HG03565 (cell line): Measurements from ENCODE around the gene C20orf141.
"Not testable (repeated sequence)": the region's sequence is repeated elsewhere in the genome, so short reads cannot be mapped to it uniquely, and the experiment has no call there.

ENCODE experiments used
- ATAC-seq: cut with Tn5 transposase; IDR thresholded peaks from one replicate; pipeline ENCODE4 v1.9.1; 2021; ENCODE audit warnings: mild to moderate bottlenecking, moderate library complexity; ENCODE audit not compliant: unreplicated experiment

The C20orf141 gene

GRCh38 chr20:2820084-2820895, 5.5 kb downstream of the C20orf141 start:
- ATAC-seq = no peak

DNA sequence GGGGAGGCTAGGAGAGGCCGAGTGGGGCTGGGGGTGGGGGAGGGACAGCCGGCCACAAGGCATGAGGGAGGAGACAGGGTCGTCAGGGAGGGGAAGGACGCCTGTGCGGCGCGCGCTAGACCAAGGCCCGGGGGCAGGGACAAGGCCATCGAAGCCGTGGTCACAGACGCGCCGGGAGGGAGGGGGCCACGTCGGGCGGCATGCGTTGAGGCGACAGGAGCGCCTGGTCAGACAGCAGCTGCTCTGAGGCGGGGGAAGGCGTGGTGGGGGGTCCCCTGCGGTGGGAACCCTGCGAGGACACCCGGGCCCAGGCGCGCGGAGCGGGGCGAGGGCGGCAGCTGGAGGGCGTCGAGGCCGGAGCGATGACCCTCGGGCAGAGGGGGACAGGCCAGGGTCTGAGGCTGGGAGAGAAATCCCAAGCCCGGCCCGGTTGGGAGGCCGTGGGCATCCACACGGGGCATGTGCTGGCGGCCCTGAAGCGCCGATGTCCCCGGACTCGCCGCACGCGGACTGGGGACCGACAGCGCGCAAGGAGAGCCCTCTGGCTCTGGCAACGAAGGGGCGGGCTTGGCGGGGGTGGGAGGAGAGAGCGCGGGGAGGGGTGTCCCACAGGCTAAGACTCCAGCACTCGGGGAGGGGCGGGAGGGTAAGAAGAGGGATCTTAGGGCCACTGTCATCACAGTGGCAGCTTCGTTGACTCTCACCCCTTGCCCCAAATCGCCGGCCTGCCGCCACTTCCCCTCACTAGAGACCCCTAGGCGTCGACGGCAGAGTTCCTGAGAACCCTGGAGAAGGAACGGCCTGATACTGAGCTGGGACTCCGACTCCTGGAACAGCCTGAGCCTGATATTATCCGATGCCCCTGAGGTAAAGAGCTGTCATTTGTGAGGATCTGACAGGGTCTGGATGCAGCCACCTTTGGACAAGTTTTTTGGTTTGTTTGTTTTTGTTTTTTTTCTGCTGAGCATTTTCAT, 6.4 kb downstream of the C20orf141 start:
- no peak for ATAC-seq

GRCh38 chr20:2822073-2822472, 7.3 kb downstream of the C20orf141 start:
- ATAC-seq = no peak

- no peak for ATAC-seq
Observed at GRCh38 chr20:2825761-2826160, 11.0 kb downstream of the C20orf141 start.

GRCh38 chr20:2826655-2827054, 11.9 kb downstream of the C20orf141 start:
- ATAC-seq = no peak

- ATAC-seq = no peak
Observed at GRCh38 chr20:2829376-2829775, 14.6 kb downstream of the C20orf141 start.

DNA sequence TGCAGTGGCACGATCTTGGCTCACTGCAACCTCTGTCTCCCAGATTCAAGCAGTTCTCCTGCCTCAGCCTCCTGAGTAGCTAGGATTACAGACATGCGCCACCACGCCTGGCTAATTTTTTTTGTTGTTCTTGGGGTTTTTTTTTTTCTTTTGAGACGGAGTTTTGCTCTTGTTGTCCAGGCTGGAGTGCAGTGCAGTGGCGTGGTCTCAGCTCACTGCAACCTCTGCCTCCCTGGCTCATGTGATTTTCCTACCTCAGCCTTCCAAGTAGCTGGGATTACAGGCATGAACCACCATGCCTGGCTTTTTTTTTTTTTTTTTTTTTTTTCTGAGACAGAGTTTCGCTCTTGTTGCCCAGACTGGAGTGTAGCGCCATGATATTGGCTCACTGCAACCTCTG, 16.4 kb downstream of the C20orf141 start:
- not testable (repeated sequence) for ATAC-seq

GRCh38 chr20:2833761-2834160, 19.0 kb downstream of the C20orf141 start:
- ATAC-seq = no peak

DNA sequence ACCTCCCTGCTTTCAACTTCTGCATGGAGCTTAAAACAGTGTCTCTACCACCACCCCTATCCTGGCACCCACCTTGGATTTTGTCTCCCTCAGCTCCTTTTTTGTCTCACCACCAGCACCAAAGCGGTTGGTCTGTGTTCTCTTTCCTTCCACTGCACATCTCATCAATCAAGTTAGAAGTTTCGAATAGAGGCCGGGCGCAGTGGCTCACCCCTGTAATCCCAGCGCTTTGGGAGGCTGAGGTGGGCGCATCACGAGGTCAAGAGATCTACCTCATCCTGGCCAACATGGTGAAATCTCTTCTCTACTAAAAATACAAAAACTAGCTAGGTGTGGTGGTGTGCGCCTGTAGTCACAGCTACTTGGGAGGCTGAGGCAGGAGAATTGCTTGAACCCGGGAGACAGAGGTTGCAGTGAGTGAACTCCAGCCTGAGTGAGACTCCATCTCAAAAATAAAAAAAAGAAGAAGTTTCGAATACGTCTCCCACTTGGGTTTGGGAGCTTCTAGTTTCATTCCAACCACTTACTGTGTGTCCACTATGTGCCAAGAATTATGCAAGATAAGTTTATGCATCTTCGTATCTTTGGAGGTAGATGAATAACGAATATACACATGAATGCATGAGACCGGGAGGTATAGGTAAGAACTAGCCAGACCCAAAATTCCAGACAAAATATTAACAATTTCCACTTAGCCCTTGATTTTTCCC, 19.8 kb downstream of the C20orf141 start:
- no peak for ATAC-seq

DNA sequence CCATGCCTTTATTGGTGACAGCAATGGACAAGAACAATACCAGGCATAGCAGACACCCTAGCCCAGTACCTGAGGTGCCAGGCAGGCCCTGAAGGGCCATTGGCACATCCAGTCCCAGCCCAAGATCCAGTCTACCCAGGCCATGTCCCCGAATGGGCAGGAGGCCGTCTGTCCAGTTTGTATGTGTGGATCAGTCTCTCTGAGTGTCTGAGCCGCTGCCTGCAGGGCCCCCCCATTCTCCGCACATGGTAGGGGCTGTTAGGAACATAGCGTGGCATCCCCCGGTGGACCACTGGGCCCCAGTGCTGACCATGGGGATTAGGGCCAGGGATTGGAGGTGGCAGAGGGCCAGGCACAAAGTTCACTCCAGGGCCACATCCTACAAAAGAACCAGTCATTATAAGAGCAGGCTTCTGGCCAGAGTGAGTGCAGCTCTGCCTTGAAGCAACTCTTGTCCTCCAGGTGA, 20.6 kb downstream of the C20orf141 start:
- no peak for ATAC-seq

DNA sequence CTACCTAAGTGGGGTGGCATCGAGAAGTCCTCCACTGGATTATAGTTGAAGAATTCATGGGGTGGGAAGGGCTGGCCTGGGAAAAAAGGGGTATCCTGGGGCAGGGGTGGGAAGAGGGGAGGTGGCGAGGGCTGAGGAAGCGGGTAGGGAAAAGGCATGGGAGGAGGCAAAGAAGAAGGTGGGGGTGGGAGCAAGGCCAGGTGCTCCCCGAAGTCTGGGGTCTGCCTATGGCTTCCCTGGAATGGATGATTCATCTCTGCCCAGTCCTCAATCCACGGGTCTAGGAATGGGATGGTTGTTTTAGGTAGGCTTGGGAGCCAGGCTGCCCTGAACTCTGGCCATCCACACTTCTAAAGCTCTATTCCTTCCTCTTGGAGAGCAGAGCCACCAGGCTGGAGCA, 21.2 kb downstream of the C20orf141 start:
- no peak for ATAC-seq

DNA sequence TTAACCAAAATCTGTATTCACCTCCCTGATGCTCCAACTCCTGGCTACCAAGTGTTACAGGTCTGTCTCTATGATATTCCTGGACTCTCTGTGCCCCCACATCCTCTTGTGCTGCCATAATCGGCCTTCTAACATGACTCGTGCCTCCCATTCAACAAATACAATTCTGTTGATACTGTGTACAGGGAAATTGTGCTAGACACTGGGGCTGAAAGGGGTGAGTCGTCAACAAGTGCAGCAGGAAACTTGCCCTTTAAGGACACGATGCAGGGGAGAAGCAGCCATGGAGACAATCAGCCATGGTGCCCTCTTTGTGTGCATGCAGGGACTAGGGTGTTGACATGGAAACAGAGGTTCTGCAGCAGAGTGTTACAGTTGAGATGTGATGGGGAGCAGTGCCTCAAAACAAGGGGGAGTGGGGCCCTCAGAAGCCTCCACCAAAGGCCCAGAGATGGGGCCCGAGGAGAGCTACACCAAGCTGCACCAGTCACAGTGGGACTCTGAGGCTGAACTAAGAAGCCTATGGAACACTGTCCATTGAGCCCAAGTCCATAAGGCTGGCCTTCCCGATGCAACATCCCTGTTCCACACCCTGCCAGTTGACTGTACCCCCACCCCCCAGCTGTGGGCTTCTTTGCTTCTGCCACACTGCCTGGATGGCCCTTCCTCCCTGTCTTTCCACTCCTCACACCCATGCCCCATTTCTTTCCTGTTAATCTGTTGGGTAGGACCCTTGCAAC, 22.6 kb downstream of the C20orf141 start:
- no peak for ATAC-seq

DNA sequence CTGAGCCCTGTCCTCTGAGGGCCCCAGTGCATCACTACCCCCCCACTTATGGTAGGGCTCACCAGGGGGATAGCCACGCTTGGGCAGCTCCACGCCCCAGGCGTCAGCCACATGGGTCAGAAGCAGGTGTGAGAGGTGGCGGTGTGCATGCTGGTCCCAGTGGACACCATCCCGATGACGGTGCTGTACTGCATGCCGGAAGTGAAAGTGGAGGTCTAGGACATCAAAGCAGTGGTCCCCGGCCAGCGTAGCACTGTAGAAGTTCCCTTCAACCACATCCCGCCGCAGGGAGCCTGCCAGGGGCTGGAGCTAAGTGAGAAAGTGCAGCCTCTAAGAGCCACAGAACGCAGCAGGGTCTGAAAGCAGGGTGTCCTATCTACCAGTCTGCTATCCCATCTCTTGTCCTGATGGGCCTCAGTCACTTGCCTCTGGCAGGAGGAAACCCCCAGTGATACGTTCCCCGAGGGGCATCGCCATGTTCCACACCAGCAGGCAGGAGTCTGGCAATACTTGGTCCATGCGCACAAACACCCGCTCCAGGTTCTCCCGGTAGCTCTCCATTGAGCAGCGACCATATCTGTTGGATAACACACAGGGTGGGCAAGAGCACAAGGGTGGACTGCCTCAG, 23.5 kb downstream of the C20orf141 start:
- ATAC-seq = no peak

DNA sequence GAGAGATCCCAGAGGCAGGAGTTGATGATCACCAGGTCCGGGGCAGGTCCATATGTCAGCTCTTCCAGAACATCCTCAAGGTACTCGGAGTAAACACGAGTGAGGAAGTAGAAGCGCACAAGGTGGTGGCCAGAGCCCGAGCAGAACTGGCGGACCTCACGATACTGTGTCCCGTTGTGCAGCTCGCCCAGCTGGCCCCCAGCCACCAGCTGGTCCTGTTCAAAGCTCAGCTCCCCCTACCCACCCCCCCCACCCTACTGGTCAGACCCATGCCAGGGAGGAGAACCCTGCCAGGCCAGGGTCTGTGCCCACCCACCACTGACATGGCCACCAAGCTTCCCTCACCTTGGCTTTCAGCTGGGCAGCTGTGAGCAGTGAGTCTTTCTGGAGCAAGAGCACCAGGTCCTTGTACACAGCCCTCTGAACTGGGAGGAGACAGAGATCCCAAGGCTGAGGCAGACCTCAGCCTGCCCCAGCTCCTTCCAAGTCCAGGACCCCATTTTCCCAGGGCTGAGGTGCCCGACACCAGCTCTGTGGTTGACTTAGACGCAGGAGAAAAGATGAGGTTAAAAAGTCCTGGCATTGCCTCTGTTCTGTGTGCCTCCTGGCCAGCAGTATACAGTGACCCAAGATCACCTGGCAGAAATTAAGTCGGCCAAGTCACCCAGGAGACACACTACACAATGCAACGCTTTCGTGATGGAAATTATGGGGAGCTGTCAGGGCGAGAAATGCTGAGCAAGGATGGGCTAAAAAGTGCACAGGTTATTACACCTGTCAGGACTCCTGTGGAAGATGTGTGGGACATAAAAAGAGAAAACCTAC, 24.3 kb downstream of the C20orf141 start:
- ATAC-seq = no peak

DNA sequence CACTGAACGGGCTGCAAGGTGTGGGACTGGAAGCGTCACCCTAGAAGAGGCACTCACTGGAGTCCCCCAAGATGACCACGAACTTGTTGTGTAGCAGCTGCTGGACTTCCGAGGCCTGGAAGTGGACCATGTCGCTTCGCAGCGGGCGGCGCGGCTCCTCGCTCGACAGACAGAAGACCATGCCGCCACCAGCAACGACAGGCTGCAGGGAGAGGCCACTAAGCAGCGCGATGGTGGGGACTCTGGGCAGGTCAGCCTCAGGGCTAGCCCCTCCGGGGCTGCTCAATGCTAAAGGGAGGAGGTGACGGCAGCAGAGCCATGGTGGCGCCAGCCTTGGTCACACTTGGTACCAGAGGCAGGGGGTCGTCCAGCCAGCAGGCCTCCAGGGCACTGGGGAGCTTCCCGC, 24.9 kb downstream of the C20orf141 start:
- no peak for ATAC-seq

DNA sequence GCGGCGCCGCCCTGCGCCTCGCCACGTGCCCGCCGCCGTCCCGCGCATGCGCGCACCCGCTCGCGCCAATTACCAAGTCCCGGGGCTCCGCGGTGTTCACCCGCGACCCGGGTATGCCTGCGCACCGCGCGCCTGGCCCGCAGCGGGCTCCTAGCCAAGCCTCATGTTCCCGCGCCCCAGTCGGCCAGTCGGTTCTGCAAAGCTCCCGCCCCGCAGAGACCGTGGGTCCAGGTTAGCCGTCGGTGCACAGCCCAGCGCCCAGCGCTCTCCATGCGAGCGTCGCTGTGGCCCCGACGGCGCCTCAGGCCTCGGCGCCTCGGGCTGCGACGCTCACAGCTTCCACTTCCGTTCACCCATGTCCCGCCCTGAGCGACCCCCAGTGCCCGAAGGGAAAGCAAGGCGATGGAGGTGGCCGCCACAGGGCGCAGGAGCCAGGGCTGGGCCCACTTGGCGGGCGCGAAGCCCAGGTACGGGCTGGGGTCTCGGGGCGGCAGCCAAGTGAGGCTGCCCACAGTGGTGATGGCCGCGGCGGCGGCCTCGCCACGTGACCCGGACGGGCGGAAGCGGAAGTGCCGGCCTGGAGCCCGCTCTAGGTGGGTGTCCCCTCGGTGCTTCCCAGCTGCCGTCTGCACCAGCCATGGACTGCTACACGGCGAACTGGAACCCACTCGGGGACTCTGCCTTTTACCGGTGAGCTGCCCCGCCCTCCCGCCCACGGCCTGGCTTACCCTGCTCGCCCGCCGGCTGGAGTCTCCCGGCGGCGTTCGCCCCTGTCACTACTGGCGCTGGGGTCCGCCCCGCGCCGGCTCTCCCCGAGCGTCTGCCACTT, 25.6 kb downstream of the C20orf141 start, which contains the start of the genes PCED1A and VPS16:
TSS of gene PCED1A (minus strand) at position 518 of the 829 bp plus-strand sequence. CDS start 743 bp downstream, outside the sequence.
TSS of gene VPS16 (plus strand) at position 608 of the 829 bp plus-strand sequence. CDS start at position 638, 30 bp downstream.
- peak; percentile 82 for ATAC-seq

- ATAC-seq = peak; percentile 11
Observed at GRCh38 chr20:2840967-2841531, 26.3 kb downstream of the C20orf141 start.
